Esophagus squamous epithelium (tissue), 5 donors: ENCODE data around the gene F11R. TPM values are rescaled to one million over a fixed set of nuclear protein-coding genes. Genes with fewer than 3 reads are reported as not detected.

Experiments
- DNase-seq: peaks from one replicate; lab custom pipeline; 2025; lab: John Stamatoyannopoulos, UW
- H3K27ac ChIP-seq, 4 donors: fragments of 200-600 bp; sonication (generic); one replicate each; pipeline ENCODE4 v1.5.1; 2016 to 2019; ENCODE audit warnings: mild to moderate bottlenecking in 1 of 4
- H3K27me3 ChIP-seq, 4 donors: fragments of 200-600 bp; sonication (generic); 1 replicate in 3 of 4; 2 replicates in 1 of 4; pipeline versions ENCODE4 v1.5.1 to v1.6.0; 2017 to 2021; ENCODE audit warnings: antibody characterized with exemption in 1 of 4
- H3K36me3 ChIP-seq, 3 donors: fragments of 200-600 bp; sonication (generic); one replicate each; pipeline ENCODE4 v1.5.1; 2016 to 2019
- H3K4me1 ChIP-seq, 3 donors: fragments of 200-600 bp; sonication (generic); one replicate each; pipeline ENCODE4 v1.5.1; 2017 to 2019
- H3K4me3 ChIP-seq, 4 donors: fragments of 200-600 bp; sonication (generic); 1 replicate in 3 of 4; 2 replicates in 1 of 4; pipeline ENCODE4 v1.5.1; 2016 to 2019; ENCODE audit warnings: mild to moderate bottlenecking in 2 of 4, moderate library complexity in 1 of 4
- H3K9me3 ChIP-seq, 3 donors: fragments of 200-600 bp; sonication (generic); one replicate each; pipeline ENCODE4 v1.5.1; 2016 to 2019
- POLR2A ChIP-seq, 4 donors: fragments of 450-650 bp; IDR thresholded peaks; one replicate each; pipeline ENCODE4 v1.6.1; 2017; ENCODE audit warnings: antibody characterized with exemption in 4 of 4, mild to moderate bottlenecking in 4 of 4, moderate library complexity in 3 of 4
- WGBS, 2 donors: methylation state at CpG; one replicate each; pipeline ENCODE4 v1.1.5; 2018; 5-methylcytosine and 5-hydroxymethylcytosine counted together
- intact Hi-C: fragments of 100-400 bp; cut with DNase I; formaldehyde crosslinking; loops from one replicate; pipeline ENCODE4 v1.15.0; 2022
- total RNA-seq, 4 donors: library from RNA; depleted of rRNA; stranded (reverse); fragments of >200 nt; gene quantifications; one replicate each; pipeline ENCODE4 v1.1.0, GENCODE V29; 2016
- TF ChIP-seq, protein P1 (sequence below), 6 experiments: fragments of 450-650 bp in 4 of 6; fragments of 200-600 bp in 2 of 6; sonication (generic) in 2 of 6; IDR thresholded peaks; one replicate each; pipeline ENCODE4 v1.5.1; 2016 to 2019; ENCODE audit warnings: antibody characterized with exemption in 6 of 6, mild to moderate bottlenecking in 4 of 6, moderate library complexity in 4 of 6
- donor health status: DM: yes; HTN: yes; CAD: no.

F11R gene
- total RNA-seq, 4 donors from 2014 or later = 84.9 to 108 (median 94.2) TPM

DNA sequence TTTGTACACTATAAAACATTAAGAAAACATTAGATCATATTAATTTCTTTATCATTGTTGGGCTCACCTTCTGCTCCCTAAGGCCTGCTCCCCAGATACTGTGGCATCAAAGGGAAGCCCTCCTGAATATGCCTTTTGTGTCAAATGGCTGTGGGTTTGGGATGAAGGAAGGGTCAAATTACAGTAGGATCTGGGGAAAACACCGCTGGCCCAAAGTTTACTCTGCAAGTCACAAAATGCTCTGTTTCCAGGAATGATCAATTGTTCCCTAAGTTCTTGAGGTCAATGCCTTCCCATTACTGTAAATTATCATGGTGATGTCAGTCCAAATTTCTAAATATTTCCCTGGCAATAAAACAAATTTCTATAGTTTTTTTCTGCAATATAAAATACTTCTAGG is 59.5 kb downstream of the F11R start:
- TF ChIP-seq POLR2A (IDR thresholded peaks at IDR 0.05) = no peak
- TF ChIP-seq, protein P1, sequence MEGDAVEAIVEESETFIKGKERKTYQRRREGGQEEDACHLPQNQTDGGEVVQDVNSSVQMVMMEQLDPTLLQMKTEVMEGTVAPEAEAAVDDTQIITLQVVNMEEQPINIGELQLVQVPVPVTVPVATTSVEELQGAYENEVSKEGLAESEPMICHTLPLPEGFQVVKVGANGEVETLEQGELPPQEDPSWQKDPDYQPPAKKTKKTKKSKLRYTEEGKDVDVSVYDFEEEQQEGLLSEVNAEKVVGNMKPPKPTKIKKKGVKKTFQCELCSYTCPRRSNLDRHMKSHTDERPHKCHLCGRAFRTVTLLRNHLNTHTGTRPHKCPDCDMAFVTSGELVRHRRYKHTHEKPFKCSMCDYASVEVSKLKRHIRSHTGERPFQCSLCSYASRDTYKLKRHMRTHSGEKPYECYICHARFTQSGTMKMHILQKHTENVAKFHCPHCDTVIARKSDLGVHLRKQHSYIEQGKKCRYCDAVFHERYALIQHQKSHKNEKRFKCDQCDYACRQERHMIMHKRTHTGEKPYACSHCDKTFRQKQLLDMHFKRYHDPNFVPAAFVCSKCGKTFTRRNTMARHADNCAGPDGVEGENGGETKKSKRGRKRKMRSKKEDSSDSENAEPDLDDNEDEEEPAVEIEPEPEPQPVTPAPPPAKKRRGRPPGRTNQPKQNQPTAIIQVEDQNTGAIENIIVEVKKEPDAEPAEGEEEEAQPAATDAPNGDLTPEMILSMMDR (IDR thresholded peaks at IDR 0.05) = no peak
- Histone ChIP-seq H3K4me1 (no peaks in the 10 kb centered on the region), H3K27me3 (no peaks in the 10 kb centered on the region), H3K27ac (no peak overlapping the region), H3K4me3 (no peak overlapping the region), H3K9me3 (no peaks in the 10 kb centered on the region), H3K36me3 (no peaks in the 10 kb centered on the region)
- DNase-seq = no peak
- intact Hi-C loops = no loop called here
- WGBS, 2 donors = 73 to 93% methylated on average over 1 of the region's 1 CpG

DNA sequence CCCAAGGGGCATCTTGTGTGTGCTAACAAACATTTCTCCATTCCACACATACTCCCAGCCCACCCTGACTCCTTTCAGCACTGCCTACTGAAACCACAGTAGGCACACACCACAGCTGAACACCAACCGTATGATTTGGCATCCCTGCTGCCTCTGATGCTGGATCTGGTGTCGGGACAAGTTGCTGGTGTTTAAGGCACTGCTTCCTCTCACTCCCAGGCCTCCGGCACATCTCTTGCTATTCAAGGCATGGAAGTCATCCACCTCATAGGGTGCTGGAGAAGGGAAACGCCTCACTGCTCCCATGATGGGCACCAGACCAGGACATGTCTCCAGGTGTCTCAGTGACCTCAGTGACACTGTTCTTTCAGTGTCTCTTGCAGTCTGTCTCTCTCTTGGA is 64.0 kb downstream of the F11R start:
- intact Hi-C loops = loop anchor here (10.0 kb wide), 2 partner anchors 122 to 282 kb away; no protein-coding TSS in a partner anchor
- TF ChIP-seq POLR2A (IDR thresholded peaks at IDR 0.05) = no peak
- TF ChIP-seq, protein P1 (IDR thresholded peaks at IDR 0.05) = no peak
- DNase-seq = no peak

DNA sequence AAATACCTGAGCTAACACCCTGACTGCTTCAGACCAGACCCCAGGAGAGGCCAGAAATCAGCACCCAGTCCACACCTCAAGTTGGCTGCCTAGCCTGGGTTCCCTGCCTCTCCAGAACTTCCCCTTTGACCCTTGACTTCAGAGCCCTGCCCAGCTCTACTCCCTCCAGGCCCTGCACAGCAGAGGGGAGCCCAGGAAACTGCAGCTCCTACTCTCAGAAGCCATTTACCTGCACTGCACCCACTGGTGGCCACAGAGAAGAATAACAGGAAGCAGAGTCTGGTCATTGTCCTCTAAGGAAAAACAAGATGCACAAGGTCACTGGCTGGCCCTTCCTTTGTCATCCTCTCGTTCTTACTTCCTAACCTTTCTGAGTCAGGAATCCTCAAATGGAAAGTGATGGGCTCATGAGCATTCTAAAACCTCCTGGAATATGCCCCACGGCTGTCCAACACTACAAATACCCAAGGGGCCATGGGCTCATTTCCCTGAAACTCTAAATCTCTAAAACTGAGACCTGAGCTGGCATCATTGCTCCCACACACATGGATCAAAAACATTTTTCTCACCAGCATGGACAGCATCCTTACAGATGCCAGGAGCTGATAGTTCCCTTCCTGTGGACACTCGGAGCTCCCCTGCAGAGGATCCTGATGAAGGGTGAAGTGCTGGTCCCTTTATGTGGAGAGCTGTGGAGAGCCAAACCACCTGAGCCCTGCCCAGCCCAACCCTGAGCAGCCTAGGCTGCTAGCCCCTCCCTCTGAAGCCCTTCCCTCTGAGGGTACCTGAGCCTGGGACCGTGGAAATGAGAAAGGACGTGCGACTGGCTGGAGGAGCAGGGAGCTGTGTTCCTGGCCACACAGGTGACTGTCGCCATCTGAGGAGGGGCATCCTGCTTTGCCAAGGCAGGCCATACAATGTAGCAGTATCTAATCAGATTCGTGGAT is 66.5 kb downstream of the F11R start, which contains the start of gene ITLN2:
Gene ITLN2, minus strand, starts transcription at position 652 of the 947 bp plus-strand sequence. Its CDS starts 68 bp downstream, at position 584.
- WGBS, 2 donors = 71 to 74% methylated on average over 4 to 5 of the region's 8 CpGs
- no peak within 1 kb of the TSS for H3K4me3 ChIP-seq
- intact Hi-C loops = loop anchor here (10.0 kb wide), 2 partner anchors 120 to 280 kb away; no protein-coding TSS in a partner anchor
- TF ChIP-seq, protein P1 (IDR thresholded peaks at IDR 0.05) = peak in 5 of 6 experiments; percentile 46 to 74 (median 54)
- no peak for TF ChIP-seq POLR2A (IDR thresholded peaks at IDR 0.05)
- H3K27ac ChIP-seq = no peak within 1 kb of the TSS
- H3K9me3 ChIP-seq = no peaks in the 10 kb centered on the region
- peaks cover 0 to 6% (median 0%) of the 10 kb centered on the region in 4 donors for H3K27me3 ChIP-seq
- DNase-seq = no peak
- H3K4me1 ChIP-seq = peaks cover 10 to 35% (median 14%) of the 10 kb centered on the region in 3 donors
- H3K36me3 ChIP-seq = no peaks in the 10 kb centered on the region

More for the DNA sequence above, 64.0 kb downstream of the F11R start:
- H3K4me3 ChIP-seq = no peak overlapping the region
- no peak overlapping the region for H3K27ac ChIP-seq
- H3K9me3 ChIP-seq = no peaks in the 10 kb centered on the region
- H3K4me1 ChIP-seq = peaks cover under 1 to 24% (median 8%) of the 10 kb centered on the region in 3 donors
- H3K27me3 ChIP-seq = peaks cover 0 to 6% (median 0%) of the 10 kb centered on the region in 4 donors
- 40 to 73% methylated on average over 3 to 4 of the region's 4 CpGs for WGBS, 2 donors
- no peaks in the 10 kb centered on the region for H3K36me3 ChIP-seq

DNA sequence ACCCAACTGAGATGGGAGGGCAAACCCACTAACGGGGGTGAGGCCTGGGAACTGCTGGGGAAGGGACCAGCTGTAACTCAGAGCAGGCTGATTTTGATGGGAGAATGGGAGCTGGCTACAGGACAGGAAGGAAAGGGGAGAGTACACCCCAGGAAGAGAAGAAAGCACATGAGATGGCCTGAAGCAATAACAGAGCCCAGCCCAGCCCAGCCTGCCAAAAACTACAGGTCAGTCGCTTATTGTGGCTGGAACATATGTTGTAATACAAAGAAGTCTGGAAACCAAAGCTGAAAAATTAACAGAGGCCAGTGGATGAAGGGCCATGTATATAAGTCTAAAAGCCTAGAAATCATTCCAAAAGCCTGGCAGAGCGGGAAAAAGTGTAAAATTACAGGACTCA is 67.9 kb downstream of the F11R start:
- Histone ChIP-seq H3K27ac (peak overlapping the region; percentile 73 to 86 (median 74)), H3K4me1 (peaks cover 10 to 35% (median 14%) of the 10 kb centered on the region in 3 donors), H3K36me3 (no peaks in the 10 kb centered on the region), H3K27me3 (peaks cover 0 to 6% (median 0%) of the 10 kb centered on the region in 4 donors), H3K4me3 (no peak overlapping the region), H3K9me3 (no peaks in the 10 kb centered on the region)
- WGBS, 2 donors = 49 to 59% methylated on average over 3 of the region's 3 CpGs
- intact Hi-C loops = loop anchor here (10.0 kb wide), 2 partner anchors 118 to 278 kb away; no protein-coding TSS in a partner anchor
- TF ChIP-seq, protein P1 (IDR thresholded peaks at IDR 0.05) = no peak
- no peak for TF ChIP-seq POLR2A (IDR thresholded peaks at IDR 0.05)
- no peak for DNase-seq
